GM12891 (cell line): ENCODE measurements around the gene RNASE2.

Source experiments
- PAX5 ChIP-seq: IDR thresholded peaks from 2 replicates; pipeline ENCODE4 v1.6.1; 2011; ENCODE audit warnings: low read length, moderate library complexity, mild to moderate bottlenecking; ENCODE audit not compliant: insufficient read depth, severe bottlenecking
- POLR2A ChIP-seq: IDR thresholded peaks from 2 replicates; pipeline ENCODE4 v1.6.1; 2011; ENCODE audit warnings: low read depth, low read length, control low read depth
- POLR2AphosphoS5 ChIP-seq: IDR thresholded peaks from 2 replicates; pipeline ENCODE4 v1.6.1; 2011; ENCODE audit warnings: low read depth, low read length, control low read depth
- POU2F2 ChIP-seq: IDR thresholded peaks from 2 replicates; pipeline ENCODE4 v1.6.1; 2011; ENCODE audit warnings: low read depth, mild to moderate bottlenecking, control low read depth, low read length, moderate library complexity
- SPI1 ChIP-seq: IDR thresholded peaks from 2 replicates; pipeline ENCODE4 v1.6.1; 2011; ENCODE audit warnings: low read depth, low read length, control low read depth
- TAF1 ChIP-seq: IDR thresholded peaks from 2 replicates; pipeline ENCODE4 v1.6.1; 2011; ENCODE audit warnings: low read depth, low read length, control low read depth

- TF ChIP-seq POLR2A, result no peak
- TF ChIP-seq POLR2AphosphoS5, result no peak
- no peak for TF ChIP-seq TAF1
- TF ChIP-seq SPI1, result no peak
- no peak for TF ChIP-seq POU2F2
- TF ChIP-seq PAX5, result no peak
These were observed 14.0 kb downstream of the RNASE2 start for GRCh38 chr14:20969336-20969735.
